IMR-90 (cell line): ENCODE results near the gene TNFRSF1B. TPM values are rescaled to one million over a fixed set of nuclear protein-coding genes. Genes with fewer than 3 reads are reported as not detected.

Source experiments
- ATAC-seq: fragments of 200-7000 bp; cut with Tn5 transposase; 2 replicates; pipeline ENCODE4 v1.9.1; 2020; ENCODE audit warnings: low read depth, mild to moderate bottlenecking, moderate library complexity
- BruUV-seq: library from RNA; stranded (reverse); fragments of 400-500 nt; replicated peaks from 2 replicates; lab custom pipeline; 2021; lab: Mats Ljungman, UMichigan
- CTCF ChIA-PET: fragments of 300-600 bp; formaldehyde crosslinking; extraction: SDS; loops from one replicate; lab custom pipeline; 2021; ENCODE audit warnings: antibody characterized with exemption; lab: Yijun Ruan, JAX
- POLR2A ChIA-PET: fragments of 300-600 bp; sonication (Branson Sonifier 250); formaldehyde crosslinking; loops from one replicate; lab custom pipeline; 2022; ENCODE audit warnings: antibody characterized with exemption; ENCODE audit not compliant: unreplicated experiment; lab: Charles Lee
- DNase-seq: peaks from one replicate; pipeline ENCODE4 v3.0.0; 2013
- H2AFZ ChIP-seq: replicated peaks from 2 replicates; pipeline ENCODE3; 2013; ENCODE audit warnings: low read length, mild to moderate bottlenecking; ENCODE audit not compliant: poor library complexity
- H2AK5ac ChIP-seq: 2 replicates; pipeline ENCODE4 v1.6.1; 2013; ENCODE audit warnings: low read depth, low read length, inconsistent platforms
- H2AK9ac ChIP-seq: replicated peaks from 2 replicates; pipeline ENCODE3; 2013; ENCODE audit warnings: mild to moderate bottlenecking, low read depth, low read length, moderate library complexity; ENCODE audit not compliant: poor library complexity
- H2BK120ac ChIP-seq: 2 replicates; pipeline ENCODE4 v1.6.1; 2013; ENCODE audit warnings: low read depth, low read length, inconsistent platforms
- H2BK15ac ChIP-seq: 3 replicates; pipeline ENCODE4 v1.6.1; 2013; ENCODE audit warnings: low read depth, low read length, inconsistent platforms
- H2BK20ac ChIP-seq: 2 replicates; pipeline ENCODE4 v1.6.1; 2013; ENCODE audit warnings: low read depth, mild to moderate bottlenecking, inconsistent platforms, low read length, moderate library complexity
- H2BK5ac ChIP-seq: 2 replicates; pipeline ENCODE4 v1.6.1; 2013; ENCODE audit warnings: mild to moderate bottlenecking, low read depth, low read length, inconsistent platforms; ENCODE audit not compliant: poor library complexity, severe bottlenecking
- H3K14ac ChIP-seq: replicated peaks from 2 replicates; pipeline ENCODE4 v1.6.1; 2013; ENCODE audit warnings: low read depth, low read length, inconsistent platforms
- H3K18ac ChIP-seq: 2 replicates; pipeline ENCODE4 v1.6.1; 2013; ENCODE audit warnings: low read depth, low read length, control low read depth
- H3K23ac ChIP-seq: 2 replicates; pipeline ENCODE4 v1.6.1; 2013; ENCODE audit warnings: low read depth, low read length, inconsistent platforms
- H3K27ac ChIP-seq: 2 replicates; pipeline ENCODE4 v1.5.1; 2013; ENCODE audit warnings: mild to moderate bottlenecking, control low read depth, low read length; ENCODE audit not compliant: insufficient read depth
- H3K27me3 ChIP-seq: 2 replicates; pipeline ENCODE4 v1.6.1; 2013; ENCODE audit warnings: low read length; ENCODE audit not compliant: control insufficient read depth, insufficient read depth
- H3K36me3 ChIP-seq: 2 replicates; pipeline ENCODE4 v1.6.1; 2013; ENCODE audit warnings: low read length, mixed read lengths; ENCODE audit not compliant: control insufficient read depth, insufficient read depth
- H3K4ac ChIP-seq: 2 replicates; pipeline ENCODE4 v1.6.1; 2013; ENCODE audit warnings: low read depth, low read length, inconsistent platforms
- H3K4me1 ChIP-seq: 2 replicates; pipeline ENCODE4 v1.6.1; 2013; ENCODE audit warnings: low read length, mixed read lengths; ENCODE audit not compliant: control insufficient read depth, insufficient read depth
- H3K4me2 ChIP-seq: 2 replicates; pipeline ENCODE4 v1.6.1; 2013; ENCODE audit warnings: low read depth, mild to moderate bottlenecking, control low read depth, low read length, moderate library complexity
- H3K4me3 ChIP-seq: 2 replicates; pipeline ENCODE4 v1.5.1; 2013; ENCODE audit warnings: low read depth, mild to moderate bottlenecking, control low read depth, low read length, moderate library complexity; ENCODE audit not compliant: insufficient read depth
- H3K56ac ChIP-seq: 2 replicates; pipeline ENCODE4 v1.6.1; 2013; ENCODE audit warnings: low read length, inconsistent platforms; ENCODE audit not compliant: insufficient read depth; ENCODE audit errors: extremely low read depth
- H3K79me1 ChIP-seq, 2 experiments: 2 replicates each; pipeline ENCODE4 v1.6.1; 2013; ENCODE audit warnings: low read length in 2 of 2, inconsistent platforms in 1 of 2, low read depth in 1 of 2
- H3K9ac ChIP-seq: 2 replicates; pipeline ENCODE4 v1.6.1; 2013; ENCODE audit warnings: low read depth, low read length, control low read depth
- H3K9me1 ChIP-seq: 2 replicates; pipeline ENCODE4 v1.6.1; 2013; ENCODE audit warnings: low read length, inconsistent platforms; ENCODE audit not compliant: insufficient read depth
- H3K9me3 ChIP-seq: 2 replicates; pipeline ENCODE4 v1.6.1; 2013; ENCODE audit warnings: low read length; ENCODE audit not compliant: control insufficient read depth, insufficient read depth
- H4K20me1 ChIP-seq: 2 replicates; pipeline ENCODE4 v1.6.1; 2013; ENCODE audit warnings: low read length, inconsistent platforms; ENCODE audit not compliant: insufficient read depth
- H4K5ac ChIP-seq: 2 replicates; pipeline ENCODE4 v1.6.1; 2013; ENCODE audit warnings: mild to moderate bottlenecking, low read depth, low read length, control low read depth
- H4K8ac ChIP-seq, 2 experiments: 2 replicates each; pipeline ENCODE4 v1.6.1; 2013; ENCODE audit warnings: low read depth in 2 of 2, low read length in 2 of 2, control low read depth in 1 of 2, inconsistent platforms in 1 of 2
- H4K91ac ChIP-seq: 2 replicates; pipeline ENCODE4 v1.6.1; 2013; ENCODE audit warnings: low read depth, low read length, inconsistent platforms; ENCODE audit not compliant: insufficient read depth
- BHLHE40 ChIP-seq: fragments of 150-350 bp; IDR thresholded peaks from 2 replicates; pipeline ENCODE4 v1.6.1; 2016; ENCODE audit warnings: mild to moderate bottlenecking, low read depth, low read length
- CEBPB ChIP-seq: IDR thresholded peaks from 2 replicates; pipeline ENCODE4 v1.6.1; 2012; ENCODE audit warnings: low read depth, low read length, improper control_type of control experiment
- CHD1 ChIP-seq: IDR thresholded peaks from 2 replicates; pipeline ENCODE4 v1.6.1; 2012; ENCODE audit warnings: low read depth, low read length, improper control_type of control experiment
- ELK1 ChIP-seq: fragments of 150-350 bp; IDR thresholded peaks from 2 replicates; pipeline ENCODE4 v1.6.1; 2016; ENCODE audit warnings: low read depth, mild to moderate bottlenecking, low read length, moderate library complexity, borderline replicate concordance
- FOS ChIP-seq: fragments of 150-350 bp; IDR thresholded peaks from 2 replicates; pipeline ENCODE4 v1.6.1; 2016; ENCODE audit warnings: low read depth, low read length
- MXI1 ChIP-seq: IDR thresholded peaks from 2 replicates; pipeline ENCODE4 v1.6.1; 2012; ENCODE audit warnings: low read depth, mild to moderate bottlenecking, low read length, moderate library complexity, borderline replicate concordance
- POLR2A ChIP-seq: IDR thresholded peaks from 2 replicates; pipeline ENCODE4 v1.6.1; 2012; ENCODE audit warnings: mild to moderate bottlenecking, low read depth, low read length
- RAD21 ChIP-seq: IDR thresholded peaks from 2 replicates; pipeline ENCODE4 v1.6.1; 2012; ENCODE audit warnings: low read length, improper control_type of control experiment
- RCOR1 ChIP-seq: IDR thresholded peaks from 2 replicates; pipeline ENCODE4 v1.6.1; 2012; ENCODE audit warnings: mild to moderate bottlenecking, low read length, improper control_type of control experiment; ENCODE audit not compliant: insufficient replicate concordance
- RFX5 ChIP-seq: IDR thresholded peaks from 2 replicates; pipeline ENCODE4 v1.8.0; 2012; ENCODE audit warnings: low read depth, mild to moderate bottlenecking, low read length, moderate library complexity
- USF2 ChIP-seq: fragments of 150-350 bp; IDR thresholded peaks from 2 replicates; pipeline ENCODE4 v1.6.1; 2017; ENCODE audit warnings: mild to moderate bottlenecking, antibody characterized with exemption, low read length, low read depth
- WGBS, 2 experiments: methylation state at CpG; one replicate each; pipeline versions ENCODE4 v1.1.5 to v1.1.7; 2013; ENCODE audit warnings: missing lambda C conversion rate in 2 of 2; ENCODE audit not compliant: insufficient read length in 1 of 2; ENCODE audit errors: extremely low coverage in 2 of 2; 5-methylcytosine and 5-hydroxymethylcytosine counted together
- dilution Hi-C: fragments of 300-500 bp; cut with HindIII; formaldehyde crosslinking; loops from one replicate; pipeline ENCODE4 v1.14.3; 2018; ENCODE audit warnings: low sequenced_read_pairs; ENCODE audit not compliant: unreplicated experiment
- in situ Hi-C: fragments of 300-500 bp; cut with MboI; formaldehyde crosslinking; loops from 3 replicates; pipeline ENCODE4 v1.14.3; 2019; ENCODE audit warnings: low sequenced_read_pairs, inconsistent platforms, mixed read lengths
- intact Hi-C: fragments of 100-400 bp; cut with micrococcal nuclease; formaldehyde crosslinking; loops from 2 replicates; pipeline ENCODE4 v1.10.0; 2022
- polyA plus RNA-seq, 3 experiments: library from polyadenylated mRNA; depleted of rRNA; stranded (reverse); fragments of >200 nt; gene quantifications; 2 replicates each; pipeline ENCODE4 v1.2.3, GENCODE V29; 2012; ENCODE audit warnings: low replicate concordance in 1 of 3
- total RNA-seq: library from RNA; depleted of rRNA; stranded (reverse); fragments of >200 nt; gene quantifications from 2 replicates; pipeline ENCODE4 v1.2.3, GENCODE V29; 2012
- TF ChIP-seq, protein P1 (sequence below): conservative IDR thresholded peaks from 2 replicates; pipeline ENCODE4 v1.5.1; 2012; ENCODE audit warnings: mild to moderate bottlenecking, low read depth, low read length, improper control_type of control experiment

Gene TNFRSF1B
- total and polyA plus RNA-seq, 2 of the 4 experiments (the other 2 are of a cell fraction) = 4.3 to 8.9 TPM

DNA sequence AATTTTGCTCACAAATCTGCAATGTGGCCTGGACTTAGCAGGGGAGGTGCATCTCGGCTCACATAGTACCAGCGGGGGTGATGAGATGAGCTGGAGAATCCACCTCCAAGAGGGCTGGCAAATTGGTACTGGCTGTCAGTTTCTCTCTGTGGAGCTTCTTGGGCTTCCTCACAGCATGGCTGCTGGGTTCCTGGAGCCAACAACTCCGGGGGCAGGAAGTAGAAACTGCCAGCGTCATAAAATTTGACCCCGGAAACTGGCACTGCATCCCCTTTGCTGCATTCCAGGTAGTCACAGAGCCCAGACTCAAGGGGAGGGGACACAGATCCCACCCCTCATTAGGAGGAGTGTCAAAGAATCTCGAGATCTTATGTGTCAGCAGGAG lies 17.0 kb upstream of the TNFRSF1B start:
- Histone ChIP-seq H4K91ac (no peak overlapping the region), H4K5ac (no peak overlapping the region), H3K23ac (no peak overlapping the region), H2AFZ (no peak overlapping the region), H2BK5ac (no peak overlapping the region), H3K36me3 (no peaks in the 10 kb centered on the region), H3K27ac (no peak overlapping the region), H3K79me1 (no peaks in the 10 kb centered on the region), H2AK5ac (no peak overlapping the region), H2BK15ac (no peak overlapping the region), H3K4ac (no peak overlapping the region), H3K18ac (peak overlapping the region; percentile 21; the same call in 1 of the 2 replicates), H3K4me3 (no peak overlapping the region), H3K27me3 (no peaks in the 10 kb centered on the region), H3K14ac (no peak overlapping the region), H2BK120ac (no peak overlapping the region), H3K9me3 (peaks cover 4% of the 10 kb centered on the region; the same call in 1 of the 2 replicates), H3K56ac (no peak overlapping the region), H3K9me1 (peaks cover 19% of the 10 kb centered on the region), H2BK20ac (no peak overlapping the region; the same call in 1 of the 2 replicates), H3K4me2 (no peak overlapping the region), H4K8ac (no peak overlapping the region), H4K20me1 (no peaks in the 10 kb centered on the region), H3K4me1 (peaks cover 29% of the 10 kb centered on the region), H2AK9ac (no peak overlapping the region), H3K9ac (no peak overlapping the region)
- dilution Hi-C loops (no loop called here), intact Hi-C loops (no loop called here), in situ Hi-C loops (no loop called here)
- no CpG with 5 or more reads among the region's 6 CpGs for WGBS, 2 experiments
- DNase-seq = no peak
- ChIA-PET POLR2A (no interaction called here), CTCF (interaction anchor here (0.8 kb wide), 1 partner anchor 25 kb away, joined by 3 read pairs; no protein-coding TSS in a partner anchor)
- no TSS peak for BruUV-seq
- no peak for TF ChIP-seq RFX5
- TF ChIP-seq CEBPB = no peak
- no peak for TF ChIP-seq MXI1
- TF ChIP-seq BHLHE40 = no peak
- TF ChIP-seq RCOR1 = no peak
- no peak for TF ChIP-seq RAD21
- TF ChIP-seq, protein P1, sequence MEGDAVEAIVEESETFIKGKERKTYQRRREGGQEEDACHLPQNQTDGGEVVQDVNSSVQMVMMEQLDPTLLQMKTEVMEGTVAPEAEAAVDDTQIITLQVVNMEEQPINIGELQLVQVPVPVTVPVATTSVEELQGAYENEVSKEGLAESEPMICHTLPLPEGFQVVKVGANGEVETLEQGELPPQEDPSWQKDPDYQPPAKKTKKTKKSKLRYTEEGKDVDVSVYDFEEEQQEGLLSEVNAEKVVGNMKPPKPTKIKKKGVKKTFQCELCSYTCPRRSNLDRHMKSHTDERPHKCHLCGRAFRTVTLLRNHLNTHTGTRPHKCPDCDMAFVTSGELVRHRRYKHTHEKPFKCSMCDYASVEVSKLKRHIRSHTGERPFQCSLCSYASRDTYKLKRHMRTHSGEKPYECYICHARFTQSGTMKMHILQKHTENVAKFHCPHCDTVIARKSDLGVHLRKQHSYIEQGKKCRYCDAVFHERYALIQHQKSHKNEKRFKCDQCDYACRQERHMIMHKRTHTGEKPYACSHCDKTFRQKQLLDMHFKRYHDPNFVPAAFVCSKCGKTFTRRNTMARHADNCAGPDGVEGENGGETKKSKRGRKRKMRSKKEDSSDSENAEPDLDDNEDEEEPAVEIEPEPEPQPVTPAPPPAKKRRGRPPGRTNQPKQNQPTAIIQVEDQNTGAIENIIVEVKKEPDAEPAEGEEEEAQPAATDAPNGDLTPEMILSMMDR = no peak
- TF ChIP-seq USF2 = no peak
- no peak for TF ChIP-seq FOS
- TF ChIP-seq ELK1 = no peak
- TF ChIP-seq POLR2A = no peak
- no peak for TF ChIP-seq CHD1
- no peak for ATAC-seq
